GM12892 (cell line): ENCODE data around the gene CCDC89.

Experiments used
- POLR2A ChIP-seq: IDR thresholded peaks from 2 replicates; pipeline ENCODE4 v1.6.1; 2011; ENCODE audit warnings: low read depth, low read length, control low read depth
- POLR2AphosphoS5 ChIP-seq: IDR thresholded peaks from 2 replicates; pipeline ENCODE4 v1.6.1; 2011; ENCODE audit warnings: low read depth, low read length, control low read depth
- TAF1 ChIP-seq: IDR thresholded peaks from 2 replicates; pipeline ENCODE4 v1.6.1; 2011; ENCODE audit warnings: low read depth, mild to moderate bottlenecking, control low read depth, low read length, borderline replicate concordance

- TF ChIP-seq POLR2A (no peak), POLR2AphosphoS5 (no peak), TAF1 (no peak)
Observed at GRCh38 chr11:85666687-85667086, 19.3 kb downstream of the CCDC89 start.
